WERI-Rb-1 (cell line): ENCODE measurements around the gene RTF2.
A peak's percentile ranks its signal among the peaks of the same experiment; 100 is the strongest.

ENCODE experiments used
- DNase-seq: peaks from one replicate; pipeline ENCODE4 v3.0.0-alpha.2; 2020
- H3K27ac ChIP-seq: fragments of 250-450 bp; sonication (Bioruptor Pico); 2 replicates; pipeline ENCODE4 v1.5.1; 2020; ENCODE audit warnings: mild to moderate bottlenecking, moderate library complexity
- H3K27me3 ChIP-seq: fragments of 250-450 bp; sonication (Bioruptor Pico); 2 replicates; pipeline ENCODE4 v1.5.1; 2021; ENCODE audit warnings: mild to moderate bottlenecking, low read depth, moderate library complexity; ENCODE audit not compliant: insufficient read depth, severe bottlenecking
- H3K36me3 ChIP-seq: fragments of 250-450 bp; sonication (Bioruptor Pico); 2 replicates; pipeline ENCODE4 v1.5.1; 2020; ENCODE audit warnings: mild to moderate bottlenecking, moderate library complexity
- H3K4me3 ChIP-seq: 2 replicates; pipeline ENCODE4 v1.5.1; 2011; ENCODE audit warnings: low read depth, mild to moderate bottlenecking, control low read depth, low read length
- H3K9me3 ChIP-seq: fragments of 250-450 bp; sonication (Bioruptor Pico); 2 replicates; pipeline ENCODE4 v1.5.1; 2021; ENCODE audit warnings: mild to moderate bottlenecking, moderate library complexity; ENCODE audit not compliant: severe bottlenecking
- CTCF ChIP-seq: IDR thresholded peaks from 2 replicates; pipeline ENCODE4 v1.5.1; 2011; ENCODE audit warnings: low read depth, mild to moderate bottlenecking, control low read depth, inconsistent platforms, low read length

Gene RTF2

GRCh38 chr20:56504373-56505005 is 36.1 kb downstream of the RTF2 start:
- Histone ChIP-seq H3K9me3 (no peaks in the 10 kb centered on the region), H3K36me3 (no peaks in the 10 kb centered on the region), H3K27me3 (no peaks in the 10 kb centered on the region), H3K4me3 (no peak overlapping the region), H3K27ac (no peak overlapping the region)
- TF ChIP-seq CTCF, result peak; percentile 72
- peak; percentile 9 for DNase-seq

- Histone ChIP-seq H3K36me3 (no peaks in the 10 kb centered on the region), H3K9me3 (no peaks in the 10 kb centered on the region), H3K27ac (no peak overlapping the region), H3K4me3 (no peak overlapping the region), H3K27me3 (no peaks in the 10 kb centered on the region)
- no peak for DNase-seq
- no peak for TF ChIP-seq CTCF
Measured at GRCh38 chr20:56506103-56506502, 37.7 kb downstream of the RTF2 start.

- Histone ChIP-seq H3K27ac (no peak overlapping the region), H3K9me3 (no peaks in the 10 kb centered on the region), H3K27me3 (no peaks in the 10 kb centered on the region), H3K36me3 (peaks cover 3% of the 10 kb centered on the region), H3K4me3 (no peak overlapping the region)
- TF ChIP-seq CTCF, result no peak
- no peak for DNase-seq
Measured at GRCh38 chr20:56511926-56512325, 43.5 kb downstream of the RTF2 start.

GRCh38 chr20:56513161-56514150 is 45.0 kb downstream of the RTF2 start:
- DNase-seq, result no peak
- Histone ChIP-seq H3K27me3 (no peaks in the 10 kb centered on the region), H3K27ac (no peak overlapping the region), H3K4me3 (no peak overlapping the region), H3K36me3 (peaks cover 16% of the 10 kb centered on the region), H3K9me3 (no peaks in the 10 kb centered on the region)
- no peak for TF ChIP-seq CTCF

GRCh38 chr20:56516631-56517030 is 48.2 kb downstream of the RTF2 start:
- Histone ChIP-seq H3K36me3 (peaks cover 29% of the 10 kb centered on the region), H3K27ac (no peak overlapping the region), H3K4me3 (no peak overlapping the region), H3K27me3 (no peaks in the 10 kb centered on the region), H3K9me3 (peaks cover 8% of the 10 kb centered on the region)
- TF ChIP-seq CTCF, result no peak
- no peak for DNase-seq
